ENCODE results near the gene ESR1.

ESR1 gene

GRCh38 chr6:152124429-152125074 lies 317.1 kb downstream of the ESR1 start:
- Histone ChIP-seq H3F3A (ENCODE audit: insufficient read depth, low read length) (no peaks in the 10 kb centered on the region), H3K9me2 (replicated peaks; ENCODE audit: insufficient read depth, low read length) (no peaks in the 10 kb centered on the region), H3K79me2 (ENCODE audit: low read length) (no peaks in the 10 kb centered on the region), H3K4me3 (ENCODE audit: low read length) (no peak overlapping the region), H3K4me1 (ENCODE audit: low read length) (no peaks in the 10 kb centered on the region), H2AFZ (ENCODE audit: low read length) (no peak overlapping the region), H3K9me3 (replicated peaks; ENCODE audit: insufficient read depth, low read length) (no peaks in the 10 kb centered on the region), H3K27ac (ENCODE audit: low read length) (no peak overlapping the region), H3K36me3 (replicated peaks; ENCODE audit: insufficient read depth, low read length) (no peaks in the 10 kb centered on the region), H3K4me2 (ENCODE audit: low read depth, low read length) (no peak overlapping the region), H3K9ac (ENCODE audit: low read length) (no peak overlapping the region), H4K20me1 (ENCODE audit: insufficient read depth, low read length) (no peaks in the 10 kb centered on the region), H3K27me3 (replicated peaks; ENCODE audit: insufficient read depth, low read length) (no peaks in the 10 kb centered on the region)
- TF ChIP-seq, protein P1, sequence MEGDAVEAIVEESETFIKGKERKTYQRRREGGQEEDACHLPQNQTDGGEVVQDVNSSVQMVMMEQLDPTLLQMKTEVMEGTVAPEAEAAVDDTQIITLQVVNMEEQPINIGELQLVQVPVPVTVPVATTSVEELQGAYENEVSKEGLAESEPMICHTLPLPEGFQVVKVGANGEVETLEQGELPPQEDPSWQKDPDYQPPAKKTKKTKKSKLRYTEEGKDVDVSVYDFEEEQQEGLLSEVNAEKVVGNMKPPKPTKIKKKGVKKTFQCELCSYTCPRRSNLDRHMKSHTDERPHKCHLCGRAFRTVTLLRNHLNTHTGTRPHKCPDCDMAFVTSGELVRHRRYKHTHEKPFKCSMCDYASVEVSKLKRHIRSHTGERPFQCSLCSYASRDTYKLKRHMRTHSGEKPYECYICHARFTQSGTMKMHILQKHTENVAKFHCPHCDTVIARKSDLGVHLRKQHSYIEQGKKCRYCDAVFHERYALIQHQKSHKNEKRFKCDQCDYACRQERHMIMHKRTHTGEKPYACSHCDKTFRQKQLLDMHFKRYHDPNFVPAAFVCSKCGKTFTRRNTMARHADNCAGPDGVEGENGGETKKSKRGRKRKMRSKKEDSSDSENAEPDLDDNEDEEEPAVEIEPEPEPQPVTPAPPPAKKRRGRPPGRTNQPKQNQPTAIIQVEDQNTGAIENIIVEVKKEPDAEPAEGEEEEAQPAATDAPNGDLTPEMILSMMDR (IDR thresholded peaks at IDR 0.05; ENCODE audit: low read length): peak; percentile 60
- TF ChIP-seq EZH2phosphoT487 (IDR thresholded peaks at IDR 0.05; ENCODE audit: low read length) (no peak), EZH2 (optimal IDR thresholded peaks at IDR 0.05; ENCODE audit: low read depth, low read length) (no peak)
- peak; percentile 39 for DNase-seq

DNA sequence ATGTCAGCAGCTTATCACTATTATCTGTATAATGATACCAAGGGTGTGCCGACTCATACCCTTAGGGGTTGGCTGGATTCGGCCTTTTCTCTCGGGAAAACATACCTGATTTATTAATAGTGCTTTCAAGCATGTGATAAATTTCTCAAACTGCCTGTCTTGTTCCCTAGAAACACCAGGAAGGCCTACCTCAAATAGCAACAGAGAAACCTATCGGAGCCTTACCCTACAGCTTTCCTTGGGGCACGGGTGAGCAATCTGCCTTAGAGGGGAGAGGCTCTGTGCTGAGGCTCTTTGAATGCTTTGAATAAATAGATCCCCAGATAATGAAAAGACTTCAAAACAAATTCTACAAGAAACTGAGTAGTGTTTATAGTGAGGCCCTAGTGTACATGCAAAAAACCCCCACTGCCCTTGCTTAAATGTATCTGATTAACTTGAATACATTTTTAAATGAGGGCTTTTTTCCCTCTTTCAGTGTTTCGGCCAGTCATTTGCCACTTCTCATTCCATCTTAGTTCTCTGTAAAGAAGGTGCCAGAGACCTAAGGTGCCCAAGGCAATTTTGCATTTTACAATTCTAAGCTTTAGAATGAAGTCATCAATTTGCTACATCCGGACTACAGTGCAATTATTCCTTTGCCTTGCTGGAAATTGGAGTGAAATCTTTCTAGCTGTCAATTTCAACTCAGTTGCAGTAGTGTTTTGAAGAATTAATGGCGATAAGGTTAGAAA lies 320.1 kb downstream of the ESR1 start:
- Histone ChIP-seq H3F3A (ENCODE audit: insufficient read depth, low read length) (no peaks in the 10 kb centered on the region), H3K79me2 (ENCODE audit: low read length) (no peaks in the 10 kb centered on the region), H3K4me2 (ENCODE audit: low read depth, low read length) (no peak overlapping the region), H3K36me3 (replicated peaks; ENCODE audit: insufficient read depth, low read length) (no peaks in the 10 kb centered on the region), H3K27me3 (replicated peaks; ENCODE audit: insufficient read depth, low read length) (no peaks in the 10 kb centered on the region), H3K27ac (ENCODE audit: low read length) (no peak overlapping the region), H3K9me2 (replicated peaks; ENCODE audit: insufficient read depth, low read length) (no peaks in the 10 kb centered on the region), H3K9me3 (replicated peaks; ENCODE audit: insufficient read depth, low read length) (no peaks in the 10 kb centered on the region), H4K20me1 (ENCODE audit: insufficient read depth, low read length) (no peaks in the 10 kb centered on the region), H2AFZ (ENCODE audit: low read length) (no peak overlapping the region), H3K9ac (ENCODE audit: low read length) (no peak overlapping the region), H3K4me1 (ENCODE audit: low read length) (no peaks in the 10 kb centered on the region), H3K4me3 (ENCODE audit: low read length) (no peak overlapping the region)
- no peak for DNase-seq
- no peak for TF ChIP-seq EZH2phosphoT487 (IDR thresholded peaks at IDR 0.05; ENCODE audit: low read length)
- TF ChIP-seq EZH2 (optimal IDR thresholded peaks at IDR 0.05; ENCODE audit: low read depth, low read length): no peak
- TF ChIP-seq, protein P1 (IDR thresholded peaks at IDR 0.05; ENCODE audit: low read length): no peak

- TF ChIP-seq EZH2phosphoT487 (IDR thresholded peaks at IDR 0.05; ENCODE audit: low read length) (no peak), EZH2 (optimal IDR thresholded peaks at IDR 0.05; ENCODE audit: low read depth, low read length) (no peak)
- TF ChIP-seq, protein P1 (IDR thresholded peaks at IDR 0.05; ENCODE audit: low read length): no peak
- no peaks in the 10 kb centered on the region for H4K20me1 ChIP-seq (ENCODE audit: insufficient read depth, low read length)
- no peak overlapping the region for H3K4me2 ChIP-seq (ENCODE audit: low read depth, low read length)
- no peak for DNase-seq
- no peaks in the 10 kb centered on the region for H3K4me1 ChIP-seq (ENCODE audit: low read length)
- no peaks in the 10 kb centered on the region for H3F3A ChIP-seq (ENCODE audit: insufficient read depth, low read length)
- no peak overlapping the region for H3K9ac ChIP-seq (ENCODE audit: low read length)
- H3K27me3 ChIP-seq (replicated peaks; ENCODE audit: insufficient read depth, low read length): no peaks in the 10 kb centered on the region
- H3K36me3 ChIP-seq (replicated peaks; ENCODE audit: insufficient read depth, low read length): no peaks in the 10 kb centered on the region
- no peaks in the 10 kb centered on the region for H3K79me2 ChIP-seq (ENCODE audit: low read length)
- H3K27ac ChIP-seq (ENCODE audit: low read length): no peak overlapping the region
- H2AFZ ChIP-seq (ENCODE audit: low read length): no peak overlapping the region
- H3K4me3 ChIP-seq (ENCODE audit: low read length): no peak overlapping the region
- H3K9me2 ChIP-seq (replicated peaks; ENCODE audit: insufficient read depth, low read length): no peaks in the 10 kb centered on the region
- no peaks in the 10 kb centered on the region for H3K9me3 ChIP-seq (replicated peaks; ENCODE audit: insufficient read depth, low read length)
These were observed 322.2 kb downstream of the ESR1 start for GRCh38 chr6:152129691-152130151.

Measured in MM.1S (cell line).